Measurements from ENCODE around the gene FAM78A.

- no peak for TF ChIP-seq CTCF (IDR thresholded peaks at IDR 0.05)
- no peak for TF ChIP-seq EZH2 (IDR thresholded peaks at IDR 0.05; ENCODE audit: borderline replicate concordance, insufficient read depth, low read depth, low read length, poor library complexity, severe bottlenecking)
Observed at GRCh38 chr9:131273146-131273855, 3.0 kb downstream of the FAM78A start.

Measured in B cell (primary cell).